Motor neuron (in vitro differentiated cells): ENCODE results near the gene TTYH1. TPM values are rescaled to one million over a fixed set of nuclear protein-coding genes. Genes with fewer than 3 reads are reported as not detected.
"Not testable (repeated sequence)": the region's sequence is repeated elsewhere in the genome, so short reads cannot be mapped to it uniquely, and the experiment has no call there.

Experiments used
- ATAC-seq, 8 experiments: fragments of 200-7000 bp; cut with Tn5 transposase; replicated peaks in 6 of 8; 2 replicates each; pipeline ENCODE4 v1.8.0; 2021; ENCODE audit warnings: mild to moderate bottlenecking in 8 of 8, moderate library complexity in 8 of 8
- H3K27ac ChIP-seq, 2 donors: fragments of 250-450 bp; sonication (Bioruptor Pico); 2 replicates each; pipeline ENCODE4 v1.9.0; 2021; ENCODE audit warnings: antibody characterized with exemption in 2 of 2, mild to moderate bottlenecking in 2 of 2, moderate library complexity in 1 of 2
- H3K4me1 ChIP-seq, 2 donors: fragments of 250-450 bp; sonication (Bioruptor Pico); replicated peaks in 1 of 2; 2 replicates each; pipeline ENCODE4 v1.6.1; 2021; ENCODE audit warnings: antibody characterized with exemption in 2 of 2, mild to moderate bottlenecking in 2 of 2, moderate library complexity in 1 of 2
- H3K4me3 ChIP-seq, 5 donors: fragments of 250-450 bp; sonication (Bioruptor Pico); 2 replicates each; pipeline ENCODE4 v1.9.0; 2021; ENCODE audit warnings: antibody characterized with exemption in 5 of 5, mild to moderate bottlenecking in 5 of 5, moderate library complexity in 4 of 5
- WGBS, 10 experiments: fragments of 450-650 bp; shearing (Covaris generic); methylation state at CpG; one replicate each; pipeline ENCODE4 v1.0.0; 2022; 5-methylcytosine and 5-hydroxymethylcytosine counted together
- in situ Hi-C, 9 experiments: fragments of 400-800 bp; cut with MboI; loops; one replicate each; pipeline ENCODE4 v1.15.0; 2021; ENCODE audit warnings: low sequenced_read_pairs in 9 of 9, low pct_unique_long_range_greater_than_20kb in 2 of 9; ENCODE audit not compliant: unreplicated experiment in 9 of 9
- total RNA-seq, 8 experiments: library from RNA; unstranded; fragments of 300-600 nt; gene quantifications; 2 replicates each; pipeline versions ENCODE4 v1.2.3 to v1.2.4, GENCODE V29; 2022

The TTYH1 gene
- total RNA-seq, 8 experiments from 2014 or later = 1.7 to 440 (median 160) TPM

DNA sequence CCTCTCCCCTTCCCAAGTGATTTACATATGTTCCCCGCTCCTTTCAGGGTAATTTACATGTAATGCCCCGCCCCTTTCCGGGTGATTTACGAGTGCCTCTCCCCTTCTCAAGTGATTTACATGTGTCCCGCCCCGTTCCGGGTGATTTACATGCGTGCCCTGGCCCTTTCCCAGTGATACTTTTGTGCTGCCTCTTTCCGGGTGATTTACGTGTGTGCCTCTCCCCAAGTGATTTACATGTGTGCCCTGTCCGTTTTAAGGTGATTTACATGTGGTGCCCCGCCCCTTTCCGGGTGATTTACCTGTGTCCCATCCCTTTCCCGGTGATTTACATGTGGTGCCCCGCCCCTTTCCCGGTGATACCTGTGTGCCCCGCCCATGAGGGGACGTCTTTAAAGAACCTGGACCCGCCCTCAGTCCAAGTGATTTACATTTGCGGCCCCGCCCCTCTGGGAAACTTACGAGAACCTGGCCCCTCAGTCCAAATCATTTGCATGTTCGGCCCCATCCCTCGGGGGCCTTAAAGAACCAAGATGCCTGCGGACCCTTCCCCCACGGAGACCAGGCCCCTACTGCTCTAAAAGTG is 48.9 kb downstream of the TTYH1 start:
- Histone ChIP-seq H3K4me3 (peak overlapping the region; percentile 39 to 59 (median 49)), H3K4me1 (peaks cover 10 to 11% of the 10 kb centered on the region in 2 donors), H3K27ac (peak overlapping the region; percentile 92 to 94)
- 0 to 10% methylated on average over 2 to 5 of the region's 26 CpGs; no CpG with 5 or more reads in 8 of the 10 experiments for WGBS, 10 experiments
- ATAC-seq = peak; percentile 25 to 66 (median 55)
- in situ Hi-C loops = no loop called here

DNA sequence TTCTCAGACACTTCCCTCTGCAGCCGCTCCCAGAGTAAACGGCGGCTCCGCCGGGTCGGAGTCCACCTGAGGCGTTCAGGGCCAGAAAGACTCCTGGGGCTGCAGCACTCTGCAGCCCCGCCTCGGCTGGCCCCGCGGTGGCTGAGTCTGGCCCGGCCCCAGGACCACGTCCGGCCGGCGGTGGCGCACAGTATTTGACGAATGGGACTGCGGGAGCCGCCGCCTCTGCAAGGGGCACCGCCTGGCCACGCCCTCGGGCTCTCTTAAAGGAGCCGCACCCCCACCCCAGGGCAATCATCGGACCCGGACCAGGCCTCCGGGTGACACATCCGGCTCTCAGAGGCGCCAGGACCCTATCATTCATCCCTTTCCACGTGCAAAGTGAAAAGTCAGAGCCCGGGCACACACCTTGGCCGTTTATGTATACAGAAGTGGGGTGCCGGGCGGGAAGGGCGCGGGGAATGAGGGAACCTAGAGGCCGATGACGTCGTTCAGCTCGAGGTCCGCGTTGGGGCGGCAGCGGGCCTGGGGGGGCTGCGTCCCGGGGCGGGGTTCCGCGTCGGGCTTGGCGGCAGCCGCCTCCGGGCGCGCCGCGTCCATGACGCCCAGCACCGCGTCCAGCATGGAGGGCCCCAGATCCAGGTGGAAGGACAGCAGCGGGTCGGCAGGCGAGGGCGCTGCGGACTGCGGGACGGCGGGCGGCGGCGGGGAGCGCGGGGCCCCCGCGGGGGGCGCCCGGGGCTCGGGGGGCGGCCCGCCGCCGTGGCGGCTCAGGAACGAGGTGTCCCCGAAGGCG is 49.6 kb downstream of the TTYH1 start:
- Histone ChIP-seq H3K4me1 (peaks cover 10 to 15% of the 10 kb centered on the region in 2 donors), H3K27ac (peak overlapping the region; percentile 92 to 94), H3K4me3 (peak overlapping the region; percentile 39 to 59 (median 49))
- in situ Hi-C loops = no loop called here
- WGBS, 10 experiments = 0% methylated on average over 4 to 7 of the region's 87 CpGs; no CpG with 5 or more reads in 8 of the 10 experiments
- ATAC-seq = peak; percentile 3 to 75 (median 70)

- in situ Hi-C loops = no loop called here
- peak overlapping the region; percentile 39 to 59 (median 49) for H3K4me3 ChIP-seq
- 73 to 100% (median 88%) methylated on average over 1 to 28 of the region's 49 CpGs; no CpG with 5 or more reads in 1 of the 10 experiments for WGBS, 10 experiments
- no peak for ATAC-seq
- peaks cover 10 to 18% of the 10 kb centered on the region in 2 donors for H3K4me1 ChIP-seq
- peak overlapping the region; percentile 92 to 94 for H3K27ac ChIP-seq
Measured at GRCh38 chr19:54465426-54466109, 50.3 kb downstream of the TTYH1 start.

DNA sequence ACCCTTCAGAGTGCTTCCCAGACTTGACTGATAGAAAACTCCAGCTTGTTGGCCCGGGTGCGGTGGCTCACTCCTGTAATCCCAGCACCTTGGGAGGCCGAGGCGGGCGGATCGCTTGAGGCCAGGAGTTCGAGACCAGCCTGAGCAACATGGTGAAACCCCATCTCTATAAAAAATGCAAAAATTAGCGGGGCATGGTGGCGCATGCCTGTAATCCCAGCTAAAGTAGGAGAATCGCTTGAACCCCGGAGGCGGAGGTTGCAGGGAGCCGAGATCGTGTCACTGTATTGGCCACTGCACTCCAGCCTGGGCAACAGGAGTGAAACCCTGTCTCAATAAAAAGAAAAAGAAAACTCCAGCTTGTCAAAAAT is 50.8 kb downstream of the TTYH1 start:
- ATAC-seq, in situ Hi-C loops: not testable (repeated sequence)
- WGBS, 10 experiments = 84 to 100% (median 96%) methylated on average over 4 to 13 of the region's 14 CpGs; no CpG with 5 or more reads in 5 of the 10 experiments

DNA sequence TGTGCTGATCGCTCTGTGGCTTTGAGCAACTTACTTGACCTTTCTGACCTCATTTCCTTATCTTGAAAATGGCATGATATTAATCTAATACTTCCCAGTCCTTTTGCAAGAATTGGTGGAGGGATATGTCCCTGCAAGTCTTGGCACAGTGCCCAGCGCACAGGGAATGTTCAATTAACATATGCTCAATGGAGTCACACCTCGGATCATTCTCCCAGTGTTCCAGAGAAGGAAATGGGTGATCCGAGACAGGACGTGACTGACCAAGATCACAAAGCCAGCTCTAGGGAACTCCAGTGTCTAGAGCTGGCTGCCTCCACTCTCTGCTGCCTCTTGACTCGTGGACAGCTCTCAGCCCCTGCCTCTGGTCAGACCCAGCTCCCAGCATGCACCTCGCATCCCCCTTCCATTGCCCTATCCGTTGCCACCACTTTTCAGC is 54.3 kb downstream of the TTYH1 start:
- Histone ChIP-seq H3K4me3 (no peak overlapping the region), H3K27ac (no peak overlapping the region), H3K4me1 (peaks cover 21 to 30% of the 10 kb centered on the region in 2 donors)
- in situ Hi-C loops = no loop called here
- 29 to 88% (median 54%) methylated on average over 1 to 5 of the region's 8 CpGs for WGBS, 10 experiments
- no peak for ATAC-seq

More for the DNA sequence above, 50.8 kb downstream of the TTYH1 start:
- not testable (repeated sequence) for H3K27ac ChIP-seq, H3K4me3 ChIP-seq
- H3K4me1 ChIP-seq = peaks cover 16 to 23% of the 10 kb centered on the region in 2 donors

GRCh38 chr19:54470276-54470887 is 55.1 kb downstream of the TTYH1 start:
- 74 to 100% (median 84%) methylated on average over 1 to 10 of the region's 10 CpGs for WGBS, 10 experiments
- in situ Hi-C loops = no loop called here
- Histone ChIP-seq H3K4me3 (peak overlapping the region in 1 of 5 donors; percentile 31), H3K27ac (no peak overlapping the region), H3K4me1 (peaks cover 21 to 28% of the 10 kb centered on the region in 2 donors)
- no peak for ATAC-seq

GRCh38 chr19:54470991-54471782 is 55.9 kb downstream of the TTYH1 start:
- peak overlapping the region in 4 of 5 donors; percentile 2 to 31 (median 20) for H3K4me3 ChIP-seq
- H3K27ac ChIP-seq = peak overlapping the region in 1 of 2 donors; percentile 73
- WGBS, 10 experiments = 9 to 71% (median 20%) methylated on average over 1 to 12 of the region's 60 CpGs; no CpG with 5 or more reads in 5 of the 10 experiments
- peaks cover 21 to 33% of the 10 kb centered on the region in 2 donors for H3K4me1 ChIP-seq
- peak in 7 of 8 experiments; percentile 2 to 27 (median 9) for ATAC-seq
- in situ Hi-C loops = no loop called here

DNA sequence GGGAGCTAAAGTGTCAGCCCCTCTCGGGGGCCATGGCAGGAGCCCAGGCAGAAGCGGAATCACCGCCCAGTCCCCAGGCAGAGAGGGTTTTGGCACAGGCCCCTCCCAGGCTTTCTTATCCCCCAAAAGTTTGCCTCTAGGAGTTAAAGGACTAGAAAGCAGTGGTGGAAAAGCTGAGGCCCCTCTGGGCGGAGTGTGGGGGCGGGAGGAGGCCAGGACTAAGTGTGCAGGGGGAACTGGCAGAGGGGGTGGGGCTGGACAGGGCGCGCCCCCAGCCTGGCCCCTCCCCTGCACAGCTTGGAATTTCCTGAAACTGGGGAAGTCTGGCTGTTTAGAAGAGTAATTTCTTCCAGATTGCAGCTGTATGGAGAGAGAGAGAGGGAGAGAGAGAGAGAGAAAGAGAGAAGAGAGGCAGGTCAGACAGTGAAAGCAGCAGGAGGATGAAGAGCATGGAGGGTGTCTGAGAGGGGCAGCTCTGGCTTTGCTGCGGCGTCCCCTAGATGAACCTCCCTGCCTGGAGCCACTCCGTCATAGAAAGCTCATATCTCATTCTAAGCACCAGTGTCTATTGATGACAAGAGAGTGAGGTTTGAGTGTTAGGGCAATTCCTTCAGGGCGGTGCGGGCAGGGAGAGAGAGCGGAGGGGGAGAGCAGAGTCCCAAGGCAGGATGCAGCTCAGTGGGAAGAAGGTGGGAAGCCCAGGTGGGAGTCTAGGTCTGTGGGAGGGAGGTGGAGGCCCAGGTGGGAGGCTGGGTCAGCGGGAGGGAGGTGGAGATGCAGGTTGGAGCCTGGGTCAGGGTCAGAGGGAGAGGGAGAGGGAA is 58.0 kb downstream of the TTYH1 start, which contains the start of gene CDC42EP5:
CDC42EP5 (minus strand) TSS at position 226 of the 821 bp plus-strand sequence. CDS start 7,749 bp downstream, outside the sequence.
- ATAC-seq = peak; percentile 84 to 96 (median 91)
- peak within 1 kb of the TSS in 4 of 5 donors; percentile 12 to 32 (median 22) for H3K4me3 ChIP-seq
- peak within 1 kb of the TSS; percentile 24 to 70 for H3K27ac ChIP-seq
- in situ Hi-C loops = no loop called here
- 0 to 20% (median 0%) methylated on average over 1 to 4 of the region's 14 CpGs; no CpG with 5 or more reads in 5 of the 10 experiments for WGBS, 10 experiments
- peaks cover 21 to 33% of the 10 kb centered on the region in 2 donors for H3K4me1 ChIP-seq

- WGBS, 10 experiments = 52 to 100% (median 86%) methylated on average over 1 to 4 of the region's 6 CpGs; no CpG with 5 or more reads in 6 of the 10 experiments
- H3K4me1 ChIP-seq = peaks cover 24 to 35% of the 10 kb centered on the region in 2 donors
- in situ Hi-C loops = no loop called here
- ATAC-seq = no peak
- peak overlapping the region; percentile 24 to 70 for H3K27ac ChIP-seq
- no peak overlapping the region for H3K4me3 ChIP-seq
Measured at GRCh38 chr19:54473892-54474372, 58.7 kb downstream of the TTYH1 start.

DNA sequence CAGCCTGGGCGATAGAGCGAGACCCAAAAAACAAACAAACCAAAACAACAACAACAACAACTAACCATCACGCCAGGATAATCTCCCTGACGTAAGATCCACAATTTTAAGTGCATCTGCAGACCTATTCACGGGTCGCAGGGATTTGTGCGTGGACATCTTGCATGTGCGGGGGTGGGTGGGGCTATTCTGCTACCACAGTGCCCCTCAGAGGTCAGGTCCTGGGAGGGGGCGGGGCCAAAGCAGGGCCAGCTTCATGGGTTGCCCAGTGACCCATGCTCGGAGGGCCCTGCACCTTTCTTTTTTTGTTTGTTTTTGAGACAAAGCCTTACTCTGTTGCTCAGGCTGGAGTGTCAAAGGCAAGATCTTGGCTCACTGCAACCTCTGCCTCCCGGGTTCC is 60.4 kb downstream of the TTYH1 start:
- no peak for ATAC-seq
- WGBS, 10 experiments = 70% methylated on average over 2 of the region's 11 CpGs; no CpG with 5 or more reads in 9 of the 10 experiments

DNA sequence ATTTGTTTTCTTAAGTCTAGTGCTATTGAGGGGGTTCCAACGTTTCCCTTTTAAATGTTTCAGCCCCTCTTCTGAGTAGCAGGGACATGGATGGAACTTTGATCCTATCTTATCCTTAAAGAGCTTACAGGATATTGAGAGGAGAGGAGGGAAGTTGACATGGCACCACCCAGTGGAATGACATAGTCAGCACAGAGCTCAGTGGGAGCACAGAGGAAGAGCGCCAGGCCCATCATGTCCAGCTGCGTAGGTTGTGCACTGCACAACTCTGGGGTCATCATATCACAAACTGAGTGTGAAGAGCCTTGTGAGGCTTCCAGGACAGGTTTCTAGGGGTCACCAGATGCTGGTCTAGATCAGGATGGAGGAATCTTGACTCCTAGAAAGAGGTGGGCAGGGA is 62.4 kb downstream of the TTYH1 start:
- no peak overlapping the region for H3K27ac ChIP-seq
- no peak for ATAC-seq
- WGBS, 10 experiments = 9 to 67% (median 40%) methylated on average over 1 to 3 of the region's 3 CpGs; no CpG with 5 or more reads in 3 of the 10 experiments
- H3K4me3 ChIP-seq = no peak overlapping the region
- peaks cover 13 to 18% of the 10 kb centered on the region in 2 donors for H3K4me1 ChIP-seq
- in situ Hi-C loops = loop anchor here in 1 of 9 experiments (25.0 kb wide), 1 partner anchor 185 kb away; the partner anchor contains the start of gene LILRB4

More for the DNA sequence above, 60.4 kb downstream of the TTYH1 start:
- in situ Hi-C loops = loop anchor here in 1 of 9 experiments (25.0 kb wide), 1 partner anchor 187 kb away; the partner anchor contains the start of gene LILRB4
- H3K4me3 ChIP-seq = no peak overlapping the region
- H3K4me1 ChIP-seq = peaks cover 22 to 28% of the 10 kb centered on the region in 2 donors
- H3K27ac ChIP-seq = no peak overlapping the region
